OCI-LY7 (cell line): Measurements from ENCODE around the gene FERMT3.

Source experiments
- CTCF ChIP-seq: fragments of 200-600 bp; sonication (generic); conservative IDR thresholded peaks from 2 replicates; pipeline ENCODE4 v1.5.1; 2014; ENCODE audit warnings: mild to moderate bottlenecking, antibody characterized with exemption, low read length, moderate library complexity, mixed read lengths
- EZH2phosphoT487 ChIP-seq: fragments of 200-600 bp; sonication (generic); IDR thresholded peaks from 2 replicates; pipeline ENCODE4 v1.6.1; 2018; ENCODE audit warnings: low read depth, borderline replicate concordance, mild to moderate bottlenecking, mixed run types, antibody characterized with exemption, low read length, moderate library complexity, mixed read lengths

- TF ChIP-seq CTCF (no peak), EZH2phosphoT487 (no peak)
Measured at GRCh38 chr11:64263021-64263946, 56.8 kb downstream of the FERMT3 start.
